GM21825 (cell line): ENCODE measurements around the gene CD200R1L.
A peak's percentile ranks its signal among the peaks of the same experiment; 100 is the strongest.
"Not testable (repeated sequence)": the region's sequence is repeated elsewhere in the genome, so short reads cannot be mapped to it uniquely, and the experiment has no call there.

Experiments
- ATAC-seq: cut with Tn5 transposase; IDR thresholded peaks from one replicate; pipeline ENCODE4 v1.9.1; 2021; ENCODE audit warnings: mild to moderate bottlenecking, moderate library complexity; ENCODE audit not compliant: unreplicated experiment

CD200R1L gene

GRCh38 chr3:112846764-112847163 lies at the start of gene CD200R1L:
CD200R1L (minus strand) TSS chr3:112846864; CDS start chr3:112829367, 17,497 bp downstream.
- no peak for ATAC-seq

GRCh38 chr3:112894258-112894657 lies 47.6 kb upstream of the CD200R1L start:
- ATAC-seq, result no peak

- no peak for ATAC-seq
Measured at GRCh38 chr3:112889357-112889756, 42.7 kb upstream of the CD200R1L start.

- ATAC-seq, result no peak
Measured at GRCh38 chr3:112888381-112889085, 41.9 kb upstream of the CD200R1L start.

GRCh38 chr3:112884678-112885290 lies 38.1 kb upstream of the CD200R1L start:
- ATAC-seq, result no peak

- peak; percentile 50 for ATAC-seq
Measured at GRCh38 chr3:112881891-112882290, 35.2 kb upstream of the CD200R1L start.

- no peak for ATAC-seq
Measured at GRCh38 chr3:112875561-112875960, 28.9 kb upstream of the CD200R1L start.

GRCh38 chr3:112874725-112875124 lies 28.1 kb upstream of the CD200R1L start:
- ATAC-seq, result peak; percentile 54

- ATAC-seq, result peak; percentile 73
Measured at GRCh38 chr3:112873632-112874031, 27.0 kb upstream of the CD200R1L start.

GRCh38 chr3:112871735-112872134 lies 25.1 kb upstream of the CD200R1L start:
- ATAC-seq, result no peak

- ATAC-seq, result no peak
Measured at GRCh38 chr3:112865757-112866156, 19.1 kb upstream of the CD200R1L start.

- ATAC-seq, result no peak
Measured at GRCh38 chr3:112860898-112861297, 14.2 kb upstream of the CD200R1L start.

GRCh38 chr3:112858410-112859069 lies 11.9 kb upstream of the CD200R1L start:
- ATAC-seq, result no peak

- ATAC-seq, result no peak
Measured at GRCh38 chr3:112857526-112857925, 10.9 kb upstream of the CD200R1L start.

- ATAC-seq, result no peak
Measured at GRCh38 chr3:112856537-112856936, 9.9 kb upstream of the CD200R1L start.

- no peak for ATAC-seq
Measured at GRCh38 chr3:112855883-112856282, 9.2 kb upstream of the CD200R1L start.

- not testable (repeated sequence) for ATAC-seq
Measured at GRCh38 chr3:112855074-112855473, 8.4 kb upstream of the CD200R1L start.

- ATAC-seq, result no peak
Measured at GRCh38 chr3:112848196-112848595, 1.5 kb upstream of the CD200R1L start.

GRCh38 chr3:112847692-112848091 lies 1.0 kb upstream of the CD200R1L start:
- peak; percentile 88 for ATAC-seq

GRCh38 chr3:112845772-112846171 lies 892 bp downstream of the CD200R1L start:
- ATAC-seq, result no peak

GRCh38 chr3:112829046-112829445 lies 17.6 kb downstream of the CD200R1L start:
- no peak for ATAC-seq
